Loucy (cell line): ENCODE results near the gene MARS1.

Source experiments
- CTCF ChIP-seq: fragments of 200-600 bp; sonication (generic); conservative IDR thresholded peaks from 2 replicates; pipeline ENCODE4 v1.5.1; 2014; ENCODE audit warnings: mild to moderate bottlenecking, antibody characterized with exemption, low read length
- EZH2phosphoT487 ChIP-seq: fragments of 200-600 bp; IDR thresholded peaks from 2 replicates; pipeline ENCODE4 v1.6.1; 2018; ENCODE audit warnings: antibody characterized with exemption, mild to moderate bottlenecking, moderate library complexity, borderline replicate concordance

- TF ChIP-seq CTCF = no peak
- no peak for TF ChIP-seq EZH2phosphoT487
Observed at GRCh38 chr12:57460468-57460784, 27.4 kb upstream of the MARS1 start.
